Right kidney (tissue), 1 donor: ENCODE measurements around the gene HOXB9.
A peak's percentile ranks its signal among the peaks of the same experiment; 100 is the strongest.

ENCODE experiments used
- DNase-seq: peaks from one replicate; pipeline ENCODE4 v3.0.0-alpha.2; 2016

HOXB9 gene

DNA sequence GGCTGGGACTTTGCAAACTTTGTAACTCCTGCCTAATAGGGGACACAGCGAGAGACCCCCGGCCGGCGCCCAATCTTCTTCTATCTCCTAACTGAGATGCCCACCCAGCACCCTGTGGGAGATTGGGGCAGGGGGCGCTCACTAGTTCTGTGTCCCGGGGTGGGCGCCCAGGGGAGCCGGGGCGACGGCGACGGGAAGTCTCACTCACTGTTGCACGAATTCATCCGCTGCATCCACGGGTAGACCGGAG, 28.7 kb downstream of the HOXB9 start:
- peak; percentile 69 for DNase-seq

DNA sequence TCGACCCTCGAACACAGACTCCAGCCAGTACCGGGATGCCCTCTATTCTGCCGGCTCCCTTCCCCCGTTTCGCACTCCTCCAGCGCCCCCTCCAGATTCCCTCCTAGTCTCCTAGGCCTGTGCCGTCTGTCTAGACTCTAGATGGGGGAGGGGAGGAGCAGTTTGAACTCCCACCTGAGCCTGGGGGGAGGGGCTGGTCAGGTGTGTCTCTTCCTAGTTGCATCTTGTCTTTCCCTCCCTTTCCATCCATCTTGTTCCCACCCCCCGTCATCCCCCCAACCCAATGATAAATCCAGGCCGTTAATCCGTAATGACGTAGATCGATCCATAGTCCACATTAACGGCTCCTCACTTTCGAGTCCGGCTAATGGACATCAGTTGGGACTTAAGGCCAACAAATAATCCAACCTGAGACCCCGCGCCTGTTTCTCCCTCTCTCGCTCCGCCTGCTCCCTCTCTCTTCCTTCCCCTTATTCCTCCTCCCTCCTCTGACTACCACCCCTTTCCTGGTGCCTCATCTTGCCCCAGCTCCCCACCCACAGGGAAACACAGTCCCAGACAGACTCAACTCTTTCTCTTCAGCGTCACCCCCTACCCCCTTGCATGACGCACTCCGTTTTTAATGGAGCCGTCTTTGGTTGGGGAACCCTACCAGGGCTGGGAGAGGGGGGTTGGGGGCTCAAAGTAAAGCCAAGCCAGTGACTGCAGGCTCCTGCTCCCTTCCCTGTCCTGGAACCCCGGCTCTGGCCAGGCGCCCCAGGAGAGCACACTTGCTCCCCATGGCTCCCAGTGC, 29.2 kb downstream of the HOXB9 start:
- peak; percentile 69 for DNase-seq

DNA sequence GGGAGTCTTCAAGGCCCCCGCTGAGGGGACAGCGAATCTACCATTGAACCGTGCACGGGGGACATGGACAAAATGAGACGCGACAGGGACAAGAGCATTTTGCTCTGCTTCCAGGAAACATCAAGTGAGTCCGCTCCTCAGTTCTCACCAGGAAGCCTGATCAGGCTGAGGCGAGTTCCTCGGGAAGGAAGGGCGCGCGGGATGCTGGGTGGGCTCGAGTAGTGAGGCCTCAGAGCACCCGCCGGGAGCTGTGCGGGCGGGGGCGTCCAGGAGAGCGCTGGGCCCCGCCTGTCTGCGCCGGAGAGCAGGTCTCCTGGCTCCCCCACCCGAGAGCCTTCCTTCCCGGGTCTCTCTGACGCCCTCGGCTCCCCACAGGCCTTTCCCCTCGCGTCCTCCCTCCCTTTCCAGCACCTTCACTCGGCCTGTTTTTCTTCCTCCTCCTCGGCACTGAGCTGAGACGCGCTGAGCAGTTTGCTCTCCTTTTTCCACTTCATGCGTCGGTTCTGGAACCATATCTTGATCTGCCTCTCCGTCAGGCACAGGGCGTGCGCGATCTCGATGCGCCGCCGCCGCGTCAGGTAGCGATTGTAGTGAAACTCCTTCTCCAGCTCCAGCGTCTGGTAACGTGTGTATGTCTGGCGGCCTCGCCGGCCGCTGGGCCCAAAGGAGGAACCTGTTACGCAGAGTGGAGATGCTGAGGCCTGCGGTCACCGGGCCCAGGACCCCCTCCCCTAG, 30.0 kb downstream of the HOXB9 start:
- DNase-seq: peak; percentile 82

DNA sequence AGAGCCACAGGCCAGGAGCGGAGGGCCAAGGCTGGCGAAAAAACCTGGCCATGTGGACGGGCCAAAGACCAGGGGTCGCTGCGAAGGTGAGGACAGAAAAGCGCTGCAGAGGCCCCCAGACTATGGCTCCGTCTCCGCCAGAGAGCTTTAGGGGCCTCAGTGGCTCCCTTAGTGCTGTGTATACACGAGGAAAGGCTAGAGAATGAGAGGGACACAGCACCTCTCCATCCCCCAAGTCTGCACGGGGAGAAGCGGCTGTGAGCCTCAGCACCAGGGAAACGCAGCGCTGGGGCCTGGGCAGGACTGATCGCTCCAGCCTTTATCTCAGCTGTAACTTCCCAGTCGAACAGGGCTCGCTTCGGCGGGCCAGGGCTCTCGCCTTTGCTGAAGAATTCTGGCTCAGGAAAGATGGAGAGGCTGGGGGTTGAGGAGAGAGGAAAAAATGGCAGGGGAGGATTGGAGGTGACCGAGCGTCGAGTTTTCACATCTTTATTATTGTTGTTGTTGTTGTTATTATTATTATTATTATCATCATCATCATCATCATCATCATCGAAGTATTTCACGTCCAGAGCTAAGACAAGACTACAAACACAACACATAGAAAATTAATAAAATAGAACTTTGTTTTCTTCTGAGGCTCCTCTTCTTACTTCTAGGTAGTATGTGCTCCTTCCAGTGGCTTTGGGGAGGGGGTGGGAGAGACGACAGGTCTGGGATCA, 30.7 kb downstream of the HOXB9 start:
- DNase-seq: peak; percentile 69

DNA sequence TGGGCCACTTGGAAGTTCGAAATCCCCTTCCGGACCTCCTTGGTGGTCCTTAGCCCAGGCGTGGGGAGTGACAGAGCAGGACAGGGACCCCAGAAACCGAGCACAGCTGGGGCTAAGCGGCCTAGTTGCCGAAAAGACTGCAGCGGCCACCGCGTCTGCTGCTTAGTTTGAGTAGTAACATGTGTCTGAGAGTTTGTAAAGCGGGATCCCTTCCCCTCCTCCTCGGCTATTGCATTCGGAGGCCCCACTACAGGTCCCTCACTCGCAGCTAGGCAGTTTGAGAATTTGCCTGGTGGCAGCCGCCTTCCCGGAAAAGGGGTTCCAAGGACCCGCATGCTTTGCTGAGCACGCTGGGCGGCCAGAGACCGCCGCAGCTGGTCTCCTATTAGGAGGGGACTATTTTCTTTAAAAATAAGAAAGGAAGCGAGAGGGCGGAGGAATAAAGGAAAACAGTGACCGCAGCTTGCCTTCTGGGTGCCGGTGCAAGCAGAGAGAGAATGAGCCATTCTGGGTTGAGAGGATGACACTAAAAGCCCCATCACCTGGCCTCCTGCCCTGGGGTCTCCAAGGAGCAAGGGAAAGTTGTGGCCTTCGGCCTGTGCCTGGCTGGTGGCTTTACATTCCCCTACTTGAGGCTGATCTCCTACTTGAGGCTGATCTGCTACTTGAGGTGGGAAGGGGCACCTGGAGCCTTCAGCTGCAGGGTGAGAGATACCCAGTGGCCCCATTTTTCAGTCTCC, 31.4 kb downstream of the HOXB9 start:
- peak; percentile 83 for DNase-seq

DNA sequence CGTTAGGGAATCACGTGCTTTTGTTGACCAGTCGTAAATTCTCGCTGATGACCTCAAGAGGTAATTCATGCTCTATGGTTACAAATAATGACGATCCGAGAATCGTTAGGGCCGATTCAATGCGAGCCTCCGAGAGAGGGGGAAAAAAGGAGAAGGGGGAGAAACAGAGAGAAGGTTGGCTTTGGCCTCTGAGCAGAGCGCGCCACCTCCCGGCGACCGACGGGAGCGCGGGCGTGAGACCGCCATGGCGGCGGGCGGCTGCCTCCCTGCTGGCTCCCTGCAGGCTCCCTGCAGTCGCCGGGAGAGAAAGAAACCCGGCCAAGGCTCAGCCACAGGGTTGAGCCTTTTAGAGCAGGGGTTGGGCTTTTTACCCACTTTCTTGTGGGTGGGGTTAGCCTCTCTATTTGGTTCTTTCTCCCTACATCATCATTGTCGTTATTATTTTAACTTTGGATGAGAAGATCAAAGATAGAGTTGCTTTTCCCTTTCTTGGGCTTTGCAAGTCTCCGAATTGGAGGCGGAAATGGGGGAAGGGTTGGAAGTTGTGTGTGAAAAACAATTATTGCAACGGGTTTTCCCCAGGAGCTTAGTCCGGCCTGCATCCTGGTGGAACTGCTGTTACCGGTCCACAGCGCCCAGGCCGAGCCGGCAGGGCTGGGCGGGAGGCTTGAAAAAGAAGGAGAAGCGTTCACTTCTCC, 32.2 kb downstream of the HOXB9 start:
- DNase-seq: peak; percentile 94

DNA sequence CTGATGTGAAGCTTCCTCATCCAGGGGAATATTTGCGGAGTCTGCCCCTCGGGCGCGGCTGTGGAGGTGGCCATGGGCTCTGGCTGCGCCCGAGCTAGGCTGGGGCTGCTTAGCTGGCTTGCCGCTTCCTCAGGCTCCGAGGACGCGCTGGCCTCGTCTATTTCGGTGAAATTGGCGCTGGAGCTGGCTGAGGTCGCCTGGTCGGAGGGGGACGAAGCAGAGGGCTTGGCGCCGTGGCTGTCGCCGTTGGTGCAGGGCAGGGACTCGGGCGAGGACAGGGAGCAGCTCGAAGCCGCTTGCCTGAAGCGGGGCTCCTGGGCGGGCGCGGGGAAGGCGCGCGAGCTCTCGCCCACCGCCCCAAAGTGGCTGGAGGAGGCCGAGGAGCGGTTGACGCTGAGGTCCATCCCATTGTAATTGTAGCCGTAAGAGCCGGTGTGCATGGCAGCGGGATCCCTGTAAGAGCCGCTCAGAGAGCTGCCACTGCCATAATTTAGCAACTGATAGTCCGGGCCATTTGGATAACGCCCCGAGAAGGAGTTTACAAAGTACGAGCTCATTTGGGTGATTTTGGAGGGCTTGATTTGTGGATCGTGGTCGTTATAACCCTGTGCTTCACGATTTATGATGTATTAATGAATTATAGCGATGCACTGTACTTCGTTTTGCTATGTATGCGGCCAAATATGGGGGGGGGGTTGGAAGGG, 32.9 kb downstream of the HOXB9 start, which contains the start of gene HOXB5:
TSS of gene HOXB5 (minus strand) at position 654 of the 704 bp plus-strand sequence. CDS start at position 557, 97 bp downstream.
- peak; percentile 82 for DNase-seq

DNA sequence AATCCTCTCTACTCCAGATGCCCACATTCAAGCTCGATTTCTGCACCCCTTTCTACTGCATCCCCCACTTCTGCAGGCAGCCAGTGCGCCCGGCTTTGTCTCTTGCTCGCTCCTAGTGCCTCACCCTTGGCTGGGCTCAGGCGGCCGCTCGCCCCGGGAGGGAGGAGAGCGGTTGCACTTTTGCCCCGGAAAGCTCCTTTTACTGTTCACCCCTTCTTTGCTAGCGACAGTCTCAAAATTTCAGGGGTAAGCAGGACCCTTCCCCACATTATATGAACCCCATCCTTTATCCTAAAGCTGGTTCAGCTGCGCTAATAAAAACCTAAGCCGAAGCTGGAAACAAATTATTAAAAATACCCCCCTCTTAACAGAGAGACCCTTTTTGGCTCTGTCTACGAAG, 33.6 kb downstream of the HOXB9 start:
- DNase-seq: no peak

DNA sequence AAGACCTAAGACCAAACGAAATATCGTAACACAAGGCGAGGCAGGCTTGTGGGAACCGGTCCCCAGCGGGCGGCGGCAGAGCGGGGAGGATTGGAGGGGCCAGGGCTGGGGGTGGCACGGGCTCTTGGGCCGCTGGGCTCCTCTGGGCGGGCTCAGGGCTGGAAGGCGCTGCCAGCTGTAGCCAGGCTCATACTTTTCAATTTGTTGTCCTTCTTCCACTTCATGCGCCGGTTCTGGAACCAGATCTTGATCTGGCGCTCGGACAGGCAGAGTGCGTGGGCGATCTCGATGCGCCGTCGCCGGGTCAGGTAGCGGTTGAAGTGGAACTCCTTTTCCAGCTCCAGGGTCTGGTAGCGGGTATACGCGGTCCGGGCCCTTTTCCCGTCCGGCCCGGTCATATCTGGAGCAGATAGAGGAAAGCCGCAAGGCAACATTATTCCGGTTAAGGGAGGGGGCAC, 34.1 kb downstream of the HOXB9 start:
- DNase-seq: no peak

DNA sequence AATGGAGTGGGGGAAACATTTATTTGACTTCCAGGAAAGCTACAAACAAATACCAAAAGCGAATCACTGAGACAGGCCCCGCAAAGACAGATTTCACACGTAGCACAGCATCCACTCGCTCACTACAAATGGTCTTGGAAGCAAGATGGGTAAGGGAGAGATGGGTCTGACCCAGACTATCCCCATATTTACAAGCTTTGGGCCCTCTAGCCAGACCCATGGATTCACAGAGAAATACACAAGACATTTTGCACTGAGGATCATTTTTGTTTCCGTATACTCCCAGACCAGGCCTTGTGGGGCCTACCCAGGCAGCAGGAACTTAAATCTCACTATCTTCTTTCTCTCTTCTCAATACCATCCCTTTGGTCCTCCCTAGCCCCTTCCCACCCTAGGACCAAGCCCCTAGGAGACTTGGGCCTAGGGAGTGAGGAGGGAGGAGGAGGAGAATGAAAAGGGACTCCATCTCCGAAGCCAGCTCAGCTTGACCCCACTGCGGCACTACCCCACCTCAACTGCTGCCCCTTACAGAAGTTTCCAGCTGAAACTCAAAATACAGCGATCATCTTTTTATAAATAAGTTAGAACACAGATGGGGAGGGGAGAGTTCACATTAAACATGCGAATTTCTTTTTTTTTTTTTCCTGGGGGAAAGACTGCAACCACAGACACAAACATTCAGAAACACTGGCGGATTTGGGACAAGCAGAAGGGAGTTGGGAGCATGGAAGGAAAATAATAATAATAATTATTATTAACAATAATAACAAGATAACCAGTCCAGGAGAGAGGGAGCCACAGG, 34.7 kb downstream of the HOXB9 start:
- no peak for DNase-seq

DNA sequence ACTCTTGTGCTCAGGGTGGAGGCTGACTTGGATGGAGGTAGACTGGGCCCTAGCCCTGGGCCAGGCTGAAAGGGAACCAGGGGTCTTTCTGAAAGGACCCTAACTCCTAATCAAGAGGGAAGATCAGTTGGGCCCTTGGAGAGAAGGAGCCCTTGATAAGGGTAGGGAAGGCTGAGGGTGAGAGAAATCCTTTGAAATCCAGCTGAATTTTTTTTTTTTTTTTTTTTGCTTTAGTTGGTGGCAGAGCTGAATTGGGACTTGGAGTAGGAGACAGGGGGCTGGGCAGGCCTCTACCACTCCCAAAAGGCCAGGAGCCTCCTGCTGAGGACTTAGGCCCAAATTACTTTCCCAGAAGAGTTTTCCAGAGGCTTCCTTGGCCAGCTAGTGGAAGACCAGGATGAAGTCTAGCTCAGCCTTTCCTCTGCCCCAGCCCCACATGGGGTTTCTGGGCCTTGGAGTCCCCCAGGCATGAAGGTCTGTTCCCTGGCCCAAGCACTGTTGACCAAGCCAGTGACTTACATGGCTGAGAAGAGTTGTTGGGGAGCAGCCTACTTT, 35.5 kb downstream of the HOXB9 start:
- DNase-seq: no peak

DNA sequence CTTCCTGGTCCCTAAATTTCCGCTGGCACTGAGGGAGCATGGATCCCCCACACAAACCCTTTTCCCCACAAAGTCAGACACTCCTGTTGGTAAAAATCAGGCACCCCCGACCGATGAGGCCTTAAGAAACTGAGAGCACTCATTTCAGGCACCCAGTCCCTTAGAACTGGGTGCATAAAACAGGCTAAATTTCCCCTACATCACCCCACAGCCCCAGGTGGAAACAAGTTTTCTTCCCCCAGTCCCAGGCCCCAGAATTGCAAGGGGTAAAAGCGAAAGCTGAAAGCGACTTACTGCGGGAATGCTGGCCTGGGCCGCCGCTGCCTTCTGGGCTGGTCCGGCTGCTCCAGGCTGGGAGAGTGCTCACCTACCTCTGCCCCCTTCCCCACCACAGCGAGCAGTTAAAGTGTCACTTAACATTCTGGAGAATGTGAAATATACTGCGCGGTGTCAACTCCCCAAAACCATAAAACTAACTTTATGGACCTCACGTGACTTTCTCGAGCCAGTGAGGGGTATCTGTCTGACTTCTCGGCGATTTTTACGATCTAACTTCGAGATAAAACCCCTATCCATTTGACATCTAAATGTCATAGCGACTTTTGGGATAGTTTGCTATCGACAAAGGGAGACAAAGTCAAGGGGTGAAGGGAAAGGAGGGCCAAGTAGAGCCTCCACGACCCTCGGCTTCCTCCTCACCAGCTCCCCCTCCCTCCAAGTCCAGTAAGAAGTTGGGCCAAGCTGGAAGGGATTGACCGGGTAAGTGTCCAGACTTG, 36.1 kb downstream of the HOXB9 start, which contains the start of gene HOXB3:
TSS of gene HOXB3 (minus strand) at position 411 of the 776 bp plus-strand sequence. CDS start 37,767 bp downstream, outside the sequence.
- DNase-seq: peak; percentile 85

DNA sequence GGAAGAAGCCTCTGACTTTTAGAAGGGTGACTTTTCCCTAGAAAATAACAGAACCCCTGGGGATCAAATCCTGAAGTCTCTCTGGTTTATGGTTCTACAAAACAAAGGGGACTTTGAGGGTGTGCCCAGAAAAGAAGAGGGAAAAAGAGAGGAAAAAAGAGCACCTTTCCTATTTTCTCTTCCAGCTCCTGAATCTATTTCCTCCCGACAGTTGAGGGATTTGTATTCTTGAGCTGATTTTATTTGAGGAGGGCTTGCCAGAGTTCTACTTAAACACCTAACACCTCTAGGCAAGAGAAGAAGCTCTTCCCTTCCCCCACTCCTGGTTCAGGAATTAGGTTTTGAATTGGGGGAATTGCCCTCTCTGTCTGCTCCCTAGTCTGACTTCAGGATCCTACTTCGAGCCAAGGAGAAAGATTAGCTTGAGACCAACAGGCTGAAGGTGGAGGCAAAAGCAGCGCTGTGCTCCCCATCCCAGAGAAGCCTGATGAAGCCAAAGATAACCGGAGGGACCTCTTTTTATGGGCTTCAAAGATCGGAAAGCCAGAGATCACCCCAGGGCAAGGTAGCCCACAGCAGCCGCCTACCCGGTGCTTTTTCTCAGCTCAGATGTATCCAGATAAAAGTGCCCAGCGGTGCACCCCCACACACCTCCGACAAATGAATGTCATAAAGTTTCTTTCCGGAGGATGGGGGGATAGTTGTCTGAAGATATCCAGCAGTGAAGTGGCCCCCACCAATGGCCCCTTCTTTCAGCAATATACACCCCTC, 36.9 kb downstream of the HOXB9 start:
- DNase-seq: no peak

DNA sequence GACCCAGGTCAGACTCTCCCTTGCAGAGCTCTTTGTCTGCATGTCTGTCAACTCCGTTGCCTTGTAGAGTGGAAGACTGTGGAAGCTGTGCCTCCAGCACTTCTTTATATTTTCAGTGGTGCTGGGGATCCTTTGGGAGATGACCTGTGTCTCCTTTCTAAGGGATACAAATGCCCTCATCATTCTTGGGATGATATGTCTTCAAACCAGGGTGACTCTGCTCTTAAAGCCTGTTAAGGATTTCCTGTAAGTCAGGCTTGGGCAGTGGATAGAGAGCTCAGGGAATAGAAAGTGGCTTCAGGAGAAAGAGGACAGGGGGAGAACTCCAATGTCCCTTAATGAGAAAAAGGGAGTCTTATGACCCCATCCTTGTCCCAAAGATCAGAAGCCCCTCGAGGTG, 37.6 kb downstream of the HOXB9 start:
- no peak for DNase-seq

DNA sequence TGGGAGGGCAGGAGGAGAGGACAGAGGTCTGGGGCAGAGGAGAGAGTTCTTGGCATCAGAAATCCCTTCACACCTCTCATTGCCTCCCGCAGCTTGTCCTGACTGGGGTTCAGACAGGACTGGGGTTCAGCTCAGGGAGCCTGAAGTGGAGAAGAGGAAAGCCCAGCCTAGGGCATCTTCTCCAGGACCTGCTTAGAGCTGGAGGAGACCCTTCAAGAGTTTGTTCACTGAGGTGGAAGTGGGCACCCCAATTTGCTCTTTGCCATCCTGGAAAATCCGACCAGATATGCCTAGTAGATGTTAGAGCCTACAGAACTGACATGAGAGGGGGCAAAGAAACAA, 38.1 kb downstream of the HOXB9 start:
- DNase-seq: no peak

DNA sequence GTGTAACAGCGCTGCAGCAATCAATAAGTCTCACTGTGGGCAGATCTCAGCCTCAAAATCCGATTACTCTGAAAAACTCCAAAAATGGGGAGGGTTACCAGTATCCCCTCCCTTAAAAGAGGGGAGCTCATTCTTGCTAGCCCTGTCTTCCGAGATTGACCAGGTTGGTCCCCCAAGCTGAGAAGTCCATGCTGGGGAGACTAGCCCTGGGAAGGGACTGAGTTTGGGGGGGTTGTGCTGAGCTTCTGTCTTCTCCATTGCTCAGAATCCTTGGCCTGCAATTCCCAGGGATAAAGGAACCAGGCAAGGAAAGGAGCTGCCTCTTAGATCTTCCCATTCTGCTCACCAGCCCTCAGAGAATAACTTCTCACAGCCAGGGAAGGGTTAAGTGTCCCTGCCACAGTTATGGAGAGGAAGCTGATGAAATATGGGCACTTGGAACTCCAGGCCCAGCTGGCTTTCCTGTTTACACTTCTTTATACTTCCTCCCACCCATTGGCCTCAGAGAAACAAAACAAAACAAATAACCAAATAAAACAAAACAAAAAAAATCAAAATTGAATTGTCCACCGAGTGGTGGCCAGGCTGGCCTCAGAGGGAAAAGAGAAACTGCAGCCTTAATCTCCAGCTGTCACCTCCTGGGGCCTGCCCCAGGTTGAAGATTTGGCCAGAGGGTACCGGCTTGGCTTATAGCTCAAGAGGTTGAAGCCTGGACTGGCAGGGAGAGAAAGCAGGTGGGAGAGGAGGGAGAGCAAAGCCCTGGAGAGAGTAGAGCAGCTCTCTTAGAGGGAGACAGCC, 38.7 kb downstream of the HOXB9 start:
- DNase-seq: peak; percentile 78
